ENCODE measurements around the gene MFN2. TPM values are rescaled to one million over a fixed set of nuclear protein-coding genes. Genes with fewer than 3 reads are reported as not detected.
A peak's percentile ranks its signal among the peaks of the same experiment; 100 is the strongest.

The MFN2 gene
- total and polyA plus RNA-seq, 9 of the 15 experiments (the other 6 are each of a cell fraction or from before 2014, with no cell fraction given): 10.5 to 158 (median 87.1) TPM

DNA sequence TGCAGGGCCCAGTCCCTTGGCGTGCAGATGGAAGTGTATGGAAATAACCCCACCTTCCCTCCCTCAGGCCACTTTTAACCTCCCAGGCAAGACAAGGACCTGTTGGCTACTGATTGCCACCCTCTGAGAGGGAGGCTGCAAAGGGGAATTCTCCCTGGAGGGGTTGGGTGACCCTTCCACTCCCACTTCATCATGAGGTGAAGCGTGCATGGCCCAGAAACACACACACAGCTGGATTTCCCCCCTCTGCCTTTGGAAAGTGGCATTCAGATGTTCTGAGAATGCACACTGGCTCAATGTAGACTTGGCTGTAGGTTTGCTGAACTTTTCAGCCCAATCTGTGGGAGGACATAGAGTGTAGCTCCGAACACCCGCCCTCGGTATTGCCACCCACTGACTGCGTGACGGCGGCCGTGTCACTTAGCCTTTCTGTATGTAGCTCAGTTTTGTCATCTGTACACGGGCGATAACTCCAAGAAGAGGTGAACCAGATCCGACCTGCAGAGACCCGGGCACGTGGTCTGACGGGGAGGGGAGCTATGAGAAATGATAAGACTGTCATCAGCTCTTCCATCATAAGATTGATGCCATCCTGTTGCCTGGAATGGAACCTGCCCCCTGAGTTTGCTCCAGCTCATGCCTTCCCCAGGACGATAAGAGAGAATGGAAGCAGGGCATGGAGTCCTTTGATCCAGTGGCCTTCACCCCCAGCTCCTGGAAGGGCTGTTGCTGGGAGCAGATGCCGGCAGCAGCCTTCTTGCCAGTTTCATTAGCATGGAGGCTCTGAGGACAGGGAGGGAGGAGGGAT, 58.3 kb downstream of the MFN2 start (continued):
- peak; percentile 61; the same call in 1 of the 2 replicates for TF ChIP-seq EP400 (IDR thresholded peaks at IDR 0.05)
- peak; percentile 86 for TF ChIP-seq JUND (IDR thresholded peaks at IDR 0.05; ENCODE audit: borderline replicate concordance, low read depth, low read length)
- peak; percentile 66; the same call in 1 of the 3 replicates for TF ChIP-seq JUND (tag; IDR thresholded peaks at IDR 0.05; ENCODE audit: borderline replicate concordance, low read depth, low read length)
- peak; percentile 92 for TF ChIP-seq CTBP1 (IDR thresholded peaks at IDR 0.05; ENCODE audit: borderline replicate concordance)
- TF ChIP-seq MGA (IDR thresholded peaks at IDR 0.05): peak; percentile 13
- no peak for TF ChIP-seq SRSF1 (IDR thresholded peaks at IDR 0.05; ENCODE audit: low read depth, low read length)
- no peak for TF ChIP-seq MYBL2 (IDR thresholded peaks at IDR 0.05; ENCODE audit: low read depth)
- no peak for TF ChIP-seq MYBL2 (CRISPR knock-in tag; IDR thresholded peaks at IDR 0.05; ENCODE audit: borderline replicate concordance)
- TF ChIP-seq, protein P1, sequence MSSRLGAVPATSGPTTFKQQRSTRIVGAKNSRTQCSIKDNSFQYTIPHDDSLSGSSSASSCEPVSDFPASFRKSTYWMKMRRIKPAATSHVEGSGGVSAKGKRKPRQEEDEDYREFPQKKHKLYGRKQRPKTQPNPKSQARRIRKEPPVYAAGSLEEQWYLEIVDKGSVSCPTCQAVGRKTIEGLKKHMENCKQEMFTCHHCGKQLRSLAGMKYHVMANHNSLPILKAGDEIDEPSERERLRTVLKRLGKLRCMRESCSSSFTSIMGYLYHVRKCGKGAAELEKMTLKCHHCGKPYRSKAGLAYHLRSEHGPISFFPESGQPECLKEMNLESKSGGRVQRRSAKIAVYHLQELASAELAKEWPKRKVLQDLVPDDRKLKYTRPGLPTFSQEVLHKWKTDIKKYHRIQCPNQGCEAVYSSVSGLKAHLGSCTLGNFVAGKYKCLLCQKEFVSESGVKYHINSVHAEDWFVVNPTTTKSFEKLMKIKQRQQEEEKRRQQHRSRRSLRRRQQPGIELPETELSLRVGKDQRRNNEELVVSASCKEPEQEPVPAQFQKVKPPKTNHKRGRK (tag; IDR thresholded peaks at IDR 0.05): no peak
- TF ChIP-seq PHB2 (IDR thresholded peaks at IDR 0.05; ENCODE audit: low read depth): no peak
- no peak for TF ChIP-seq ELF2 (CRISPR knock-in tag; IDR thresholded peaks at IDR 0.05)
- peak; percentile 89 for TF ChIP-seq ZNF644 (tag; IDR thresholded peaks at IDR 0.05; ENCODE audit: low read depth)
- peak; percentile 57 for TF ChIP-seq ZNF239 (CRISPR knock-in tag; IDR thresholded peaks at IDR 0.05)
- no peak for TF ChIP-seq CHCHD3 (CRISPR knock-in tag; IDR thresholded peaks at IDR 0.05)
- TF ChIP-seq HDGF (IDR thresholded peaks at IDR 0.05): 0 out of 2 replicates have a peak, but pooled peaks have one; percentile 26
